ENCODE measurements around the gene UBE2F.

UBE2F gene

DNA sequence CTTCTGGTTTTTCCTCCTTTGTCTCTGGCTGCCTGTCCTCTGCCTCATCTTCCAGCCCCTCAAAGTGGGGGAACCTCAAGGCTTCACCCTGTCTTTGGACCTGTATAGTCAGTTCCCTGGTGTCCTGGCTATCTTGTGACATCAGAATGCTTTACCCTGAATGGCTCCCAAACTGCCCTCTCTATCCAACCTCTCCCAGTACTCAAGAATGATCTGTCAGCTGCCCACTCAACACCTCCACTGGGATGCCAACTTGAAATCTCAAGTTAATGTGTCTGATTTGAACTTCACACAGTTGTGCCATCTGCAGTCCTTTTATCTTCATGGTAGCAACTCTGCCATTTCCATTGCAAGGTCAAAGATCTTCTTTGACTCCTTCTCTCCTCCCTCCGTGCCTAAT, 43.8 kb downstream of the UBE2F start:
- no peak for DNase-seq (ENCODE audit: extremely low read depth, low read depth)
- no peak overlapping the region for H3K4me3 ChIP-seq (replicated peaks; ENCODE audit: low read depth, low read length)
- TF ChIP-seq, protein P1, sequence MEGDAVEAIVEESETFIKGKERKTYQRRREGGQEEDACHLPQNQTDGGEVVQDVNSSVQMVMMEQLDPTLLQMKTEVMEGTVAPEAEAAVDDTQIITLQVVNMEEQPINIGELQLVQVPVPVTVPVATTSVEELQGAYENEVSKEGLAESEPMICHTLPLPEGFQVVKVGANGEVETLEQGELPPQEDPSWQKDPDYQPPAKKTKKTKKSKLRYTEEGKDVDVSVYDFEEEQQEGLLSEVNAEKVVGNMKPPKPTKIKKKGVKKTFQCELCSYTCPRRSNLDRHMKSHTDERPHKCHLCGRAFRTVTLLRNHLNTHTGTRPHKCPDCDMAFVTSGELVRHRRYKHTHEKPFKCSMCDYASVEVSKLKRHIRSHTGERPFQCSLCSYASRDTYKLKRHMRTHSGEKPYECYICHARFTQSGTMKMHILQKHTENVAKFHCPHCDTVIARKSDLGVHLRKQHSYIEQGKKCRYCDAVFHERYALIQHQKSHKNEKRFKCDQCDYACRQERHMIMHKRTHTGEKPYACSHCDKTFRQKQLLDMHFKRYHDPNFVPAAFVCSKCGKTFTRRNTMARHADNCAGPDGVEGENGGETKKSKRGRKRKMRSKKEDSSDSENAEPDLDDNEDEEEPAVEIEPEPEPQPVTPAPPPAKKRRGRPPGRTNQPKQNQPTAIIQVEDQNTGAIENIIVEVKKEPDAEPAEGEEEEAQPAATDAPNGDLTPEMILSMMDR (IDR thresholded peaks at IDR 0.05; ENCODE audit: low read depth, low read length, missing control alignments), result no peak

DNA sequence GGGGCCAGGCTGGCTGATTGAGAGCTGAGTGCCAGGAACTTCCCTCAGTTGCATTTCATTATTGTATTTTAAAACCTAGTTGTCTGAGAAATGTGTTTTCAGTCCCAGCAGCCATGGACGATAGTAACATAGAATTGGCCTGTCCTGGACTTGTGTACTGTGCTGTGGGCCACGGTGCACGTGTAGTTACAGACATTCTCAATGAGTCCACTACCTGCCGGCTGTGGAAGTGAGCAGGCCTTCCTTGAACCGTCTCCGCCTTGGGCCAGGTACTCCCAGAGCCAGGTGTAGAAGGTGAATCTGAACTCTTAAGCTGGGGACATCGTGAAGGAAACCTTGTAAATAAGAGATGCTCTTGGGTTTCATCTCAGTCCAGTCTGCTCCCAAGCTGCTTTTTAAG, 47.0 kb downstream of the UBE2F start:
- no peak for DNase-seq (ENCODE audit: extremely low read depth, low read depth)
- TF ChIP-seq, protein P1 (IDR thresholded peaks at IDR 0.05; ENCODE audit: low read depth, low read length, missing control alignments), result no peak
- H3K4me3 ChIP-seq (replicated peaks; ENCODE audit: low read depth, low read length), result no peak overlapping the region

DNA sequence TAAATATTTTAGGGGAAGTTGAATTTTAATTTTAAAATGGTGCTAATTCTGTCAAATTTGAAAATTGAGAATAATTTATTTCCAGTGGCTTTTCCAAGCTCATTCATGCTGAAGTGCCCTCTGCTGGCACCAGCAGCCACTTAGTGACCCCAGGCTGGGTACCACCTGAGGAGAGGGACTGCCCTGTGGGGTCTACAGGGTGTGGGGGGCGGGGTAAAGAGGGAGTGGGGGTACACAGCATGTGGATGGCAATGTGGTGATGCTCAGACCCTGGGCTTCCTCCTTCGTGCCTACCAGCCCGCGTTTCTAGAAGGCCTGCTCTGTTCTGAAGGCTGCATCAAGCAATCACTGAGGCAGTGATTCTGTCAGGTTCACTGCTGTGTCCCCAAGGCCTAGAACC, 48.9 kb downstream of the UBE2F start:
- DNase-seq (ENCODE audit: extremely low read depth, low read depth), result no peak
- TF ChIP-seq, protein P1 (IDR thresholded peaks at IDR 0.05; ENCODE audit: low read depth, low read length, missing control alignments), result peak; percentile 20
- H3K4me3 ChIP-seq (replicated peaks; ENCODE audit: low read depth, low read length), result no peak overlapping the region

DNA sequence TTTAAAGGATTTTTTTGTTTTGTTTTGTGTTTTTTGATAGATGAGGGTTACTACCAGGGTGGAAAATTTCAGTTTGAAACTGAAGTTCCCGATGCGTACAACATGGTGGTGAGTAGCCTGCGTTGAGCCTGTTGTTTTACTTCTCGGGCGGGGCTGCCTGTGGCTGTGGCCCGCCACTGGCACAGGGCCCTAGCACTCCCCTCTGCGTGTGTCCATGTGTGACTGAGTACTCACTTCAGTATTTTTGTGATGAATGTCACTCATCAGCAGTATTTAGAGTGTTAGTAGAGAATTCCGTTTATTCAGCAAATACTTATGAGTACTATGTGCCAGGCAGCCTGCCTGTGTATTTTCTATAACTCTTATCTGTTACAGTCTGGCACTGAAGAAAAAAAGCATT, 49.7 kb downstream of the UBE2F start:
- H3K4me3 ChIP-seq (replicated peaks; ENCODE audit: low read depth, low read length), result no peak overlapping the region
- TF ChIP-seq, protein P1 (IDR thresholded peaks at IDR 0.05; ENCODE audit: low read depth, low read length, missing control alignments), result no peak
- no peak for DNase-seq (ENCODE audit: extremely low read depth, low read depth)

DNA sequence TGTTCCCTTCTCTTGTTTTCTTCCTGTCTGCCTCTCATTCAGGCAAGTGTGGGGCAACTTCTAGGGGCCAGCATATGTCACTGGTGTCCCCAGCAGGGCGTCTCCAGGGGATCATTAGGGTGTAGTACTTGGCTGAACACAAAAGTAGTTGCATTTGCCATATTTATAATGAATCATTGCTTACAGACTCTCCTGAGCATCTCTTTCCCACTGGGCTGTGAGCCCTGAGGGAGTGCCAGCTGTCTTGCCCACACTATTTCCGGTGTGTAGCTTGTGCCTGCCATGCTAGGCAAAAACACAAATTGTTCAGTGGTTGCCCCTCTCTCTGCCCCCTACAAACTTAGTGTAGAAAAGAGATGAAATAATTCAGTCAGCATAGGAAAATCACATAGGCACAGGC, 53.1 kb downstream of the UBE2F start:
- TF ChIP-seq, protein P1 (IDR thresholded peaks at IDR 0.05; ENCODE audit: low read depth, low read length, missing control alignments), result no peak
- DNase-seq (ENCODE audit: extremely low read depth, low read depth), result no peak
- H3K4me3 ChIP-seq (replicated peaks; ENCODE audit: low read depth, low read length), result no peak overlapping the region

DNA sequence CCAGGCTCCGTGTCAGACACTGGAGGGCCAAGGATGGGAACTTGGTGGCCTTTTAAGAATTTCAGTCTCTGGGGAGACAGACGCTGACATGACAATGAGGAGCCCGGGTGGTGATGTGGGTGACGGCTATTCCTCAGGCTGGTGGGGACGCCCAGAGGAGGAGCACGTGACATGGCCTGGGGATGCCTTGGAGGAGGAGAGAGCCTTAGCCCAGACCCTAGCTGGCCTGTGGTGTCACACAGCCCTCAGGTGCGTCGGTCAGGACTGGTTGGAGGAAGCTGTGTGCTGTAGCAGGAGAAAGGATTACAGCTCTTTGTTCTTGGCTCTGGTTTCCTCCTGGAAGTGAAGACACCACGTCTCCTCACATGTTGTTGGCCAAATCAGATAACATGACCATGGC, 54.0 kb downstream of the UBE2F start:
- TF ChIP-seq, protein P1 (IDR thresholded peaks at IDR 0.05; ENCODE audit: low read depth, low read length, missing control alignments), result no peak
- H3K4me3 ChIP-seq (replicated peaks; ENCODE audit: low read depth, low read length), result no peak overlapping the region
- DNase-seq (ENCODE audit: extremely low read depth, low read depth), result no peak

DNA sequence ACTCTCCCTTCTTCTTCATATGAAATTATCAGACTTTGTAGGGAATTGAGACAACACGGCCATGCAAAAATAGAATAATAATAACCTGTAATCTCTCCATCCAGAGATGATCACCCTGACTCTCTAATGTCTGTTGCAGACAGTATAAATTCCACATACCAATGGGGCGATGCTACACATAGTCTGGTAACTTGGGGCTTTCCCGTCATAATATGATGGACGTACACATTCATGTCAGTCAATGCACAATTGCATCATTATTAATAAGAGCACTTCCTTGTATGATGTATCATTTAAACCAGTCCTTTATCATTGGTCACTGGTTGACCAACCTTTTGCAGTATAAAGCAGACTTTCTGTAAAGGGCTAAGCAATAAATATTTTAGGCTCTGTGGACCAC, 54.5 kb downstream of the UBE2F start:
- H3K4me3 ChIP-seq (replicated peaks; ENCODE audit: low read depth, low read length), result no peak overlapping the region
- TF ChIP-seq, protein P1 (IDR thresholded peaks at IDR 0.05; ENCODE audit: low read depth, low read length, missing control alignments), result no peak
- DNase-seq (ENCODE audit: extremely low read depth, low read depth), result no peak
